B cell (primary cell): ENCODE results near the gene ARRDC3. TPM values are rescaled to one million over a fixed set of nuclear protein-coding genes. Genes with fewer than 3 reads are reported as not detected.

Experiments used
- ATAC-seq: fragments of 200-7000 bp; cut with Tn5 transposase; one replicate; pipeline ENCODE4 v1.10.0; 2021; ENCODE audit warnings: low read depth, mild to moderate bottlenecking, moderate number of reproducible peaks, moderate library complexity
- CTCF ChIA-PET: fragments of 350-600 bp; sonication (Branson Sonifier 250); formaldehyde crosslinking; loops from one replicate; lab custom pipeline; 2021; ENCODE audit warnings: antibody characterized with exemption, inconsistent platforms; lab: Charles Lee
- POLR2A ChIA-PET: fragments of 350-600 bp; sonication (Branson Sonifier 250); formaldehyde crosslinking; loops from one replicate; lab custom pipeline; 2021; ENCODE audit warnings: antibody characterized with exemption; lab: Charles Lee
- DNase-seq: peaks from one replicate; pipeline ENCODE4 v3.0.0; 2013
- H2AFZ ChIP-seq: 2 replicates; pipeline ENCODE4 v1.6.1; 2012; ENCODE audit warnings: mild to moderate bottlenecking, low read depth, low read length; ENCODE audit not compliant: insufficient read depth, poor library complexity, severe bottlenecking
- H3K27ac ChIP-seq, 2 donors: 1 replicate in 1 of 2; 2 replicates in 1 of 2; pipeline ENCODE4 v1.5.1; 2012 to 2013; ENCODE audit warnings: low read length in 2 of 2, mild to moderate bottlenecking in 2 of 2, moderate library complexity in 1 of 2
- H3K27me3 ChIP-seq, 4 experiments: fragments of 200-600 bp in 1 of 4; sonication (generic) in 1 of 4; replicated peaks in 1 of 4; 1 replicate in 2 of 4; 2 replicates in 2 of 4; pipeline versions ENCODE4 v1.6.1 to v1.7.0; 2013 to 2016; ENCODE audit warnings: low read length in 3 of 4, mild to moderate bottlenecking in 2 of 4, mixed read lengths in 1 of 4, moderate library complexity in 1 of 4; ENCODE audit not compliant: insufficient read depth in 4 of 4, control insufficient read depth in 3 of 4; ENCODE audit errors: control extremely low read depth in 1 of 4
- H3K36me3 ChIP-seq, 2 experiments: replicated peaks in 1 of 2; 1 replicate in 1 of 2; 2 replicates in 1 of 2; pipeline versions ENCODE4 v1.6.1 to v1.7.1; 2013; ENCODE audit warnings: low read length in 1 of 2; ENCODE audit not compliant: insufficient read depth in 2 of 2, control insufficient read depth in 1 of 2; ENCODE audit errors: control extremely low read depth in 1 of 2, extremely low read depth in 1 of 2
- H3K4me1 ChIP-seq, 2 donors: fragments of 200-600 bp in 1 of 2; sonication (generic) in 1 of 2; 1 replicate in 1 of 2; 2 replicates in 1 of 2; pipeline versions ENCODE4 v1.5.1 to v1.6.1; 2013 to 2017; ENCODE audit warnings: low read length in 2 of 2; ENCODE audit not compliant: control insufficient read depth in 2 of 2, insufficient read depth in 2 of 2
- H3K4me2 ChIP-seq: replicated peaks from 2 replicates; pipeline ENCODE3; 2012; ENCODE audit warnings: mild to moderate bottlenecking, low read depth, low read length; ENCODE audit not compliant: poor library complexity, severe bottlenecking
- H3K4me3 ChIP-seq, 5 experiments: fragments of 200-600 bp in 1 of 5; sonication (generic) in 1 of 5; 1 replicate in 3 of 5; 2 replicates in 2 of 5; pipeline versions ENCODE4 v1.5.1 to v1.7.0; 2011 to 2016; ENCODE audit warnings: low read length in 4 of 5, mild to moderate bottlenecking in 4 of 5, low read depth in 2 of 5, control low read depth in 1 of 5, moderate library complexity in 1 of 5; ENCODE audit not compliant: insufficient read depth in 1 of 5; ENCODE audit errors: control extremely low read depth in 1 of 5, extremely low read depth in 1 of 5
- H3K79me2 ChIP-seq: fragments of 200-600 bp; sonication (generic); one replicate; pipeline ENCODE4 v1.6.0; 2016; ENCODE audit warnings: low read length; ENCODE audit not compliant: control insufficient read depth, insufficient read depth
- H3K9ac ChIP-seq: fragments of 200-600 bp; sonication (generic); 2 replicates; pipeline ENCODE4 v1.6.1; 2017; ENCODE audit warnings: mild to moderate bottlenecking, low read length, moderate library complexity
- H3K9me3 ChIP-seq, 3 donors: one replicate each; pipeline versions ENCODE4 v1.6.1 to v1.7.1; 2013; ENCODE audit warnings: low read length in 2 of 3; ENCODE audit not compliant: control insufficient read depth in 2 of 3, insufficient read depth in 1 of 3; ENCODE audit errors: control extremely low read depth in 1 of 3
- H4K20me1 ChIP-seq: 2 replicates; pipeline ENCODE4 v1.6.0; 2012; ENCODE audit warnings: mild to moderate bottlenecking, low read length; ENCODE audit not compliant: insufficient read depth, control insufficient read depth, poor library complexity, severe bottlenecking
- H3K27ac Mint-ChIP-seq: one replicate; pipeline ENCODE4 v1.8.0; 2021; ENCODE audit warnings: mixed read lengths
- H3K27me3 Mint-ChIP-seq: one replicate; pipeline ENCODE4 v1.8.0; 2021; ENCODE audit warnings: mixed read lengths
- H3K4me1 Mint-ChIP-seq: one replicate; pipeline ENCODE4 v1.8.0; 2021; ENCODE audit warnings: mixed read lengths
- H3K4me3 Mint-ChIP-seq: one replicate; pipeline ENCODE4 v1.8.0; 2021; ENCODE audit warnings: mixed read lengths
- H3K9me3 Mint-ChIP-seq: one replicate; pipeline ENCODE4 v1.8.0; 2022; ENCODE audit warnings: mixed read lengths; ENCODE audit not compliant: insufficient read depth
- CTCF ChIP-seq: fragments of 200-600 bp; IDR thresholded peaks from one replicate; pipeline ENCODE4 v1.8.0; 2022; ENCODE audit warnings: antibody characterized with exemption, mild to moderate bottlenecking
- EZH2 ChIP-seq: IDR thresholded peaks from 2 replicates; pipeline ENCODE4 v1.6.1; 2012; ENCODE audit warnings: borderline replicate concordance, low read depth, mild to moderate bottlenecking, moderate library complexity, low read length; ENCODE audit not compliant: insufficient read depth, poor library complexity, severe bottlenecking
- WGBS: methylation state at CpG from one replicate; pipeline ENCODE4 v1.1.5; 2013; ENCODE audit warnings: missing lambda C conversion rate; ENCODE audit not compliant: insufficient coverage; 5-methylcytosine and 5-hydroxymethylcytosine counted together
- intact Hi-C: fragments of 100-400 bp; cut with micrococcal nuclease; formaldehyde crosslinking; loops from one replicate; pipeline ENCODE4 v1.10.0; 2022
- polyA plus RNA-seq: library from polyadenylated mRNA; depleted of rRNA; stranded (reverse); fragments of >200 nt; gene quantifications from 2 replicates; pipeline ENCODE4 v1.2.3, GENCODE V29; 2012
- total RNA-seq, 2 donors: library from RNA; stranded (reverse); fragments of 120-200 nt in 1 of 2; gene quantifications; 1 replicate in 1 of 2; 2 replicates in 1 of 2; pipeline versions ENCODE4 v1.2.3 to v1.2.4, GENCODE V29; 2013 to 2022

ARRDC3 gene
- total and polyA plus RNA-seq, 2 donors (not counting 1 experiment from before 2014, with no cell fraction given): 52.9 to 84.9 TPM

- POLR2A ChIA-PET: no interaction called here
- H3K4me3 Mint-ChIP-seq: no peak overlapping the region
- no peaks in the 10 kb centered on the region for H3K9me3 Mint-ChIP-seq
- H3K27ac Mint-ChIP-seq: no peak overlapping the region
- CTCF ChIA-PET: no interaction called here
- Histone ChIP-seq H3K9me3 (peaks cover 0 to 6% (median 1%) of the 10 kb centered on the region in 3 donors), H2AFZ (no peak overlapping the region), H3K9ac (no peak overlapping the region), H3K27me3 (no peaks in the 10 kb centered on the region), H4K20me1 (no peaks in the 10 kb centered on the region), H3K27ac (no peak overlapping the region), H3K4me3 (no peak overlapping the region), H3K36me3 (no peaks in the 10 kb centered on the region), H3K4me2 (no peak overlapping the region), H3K79me2 (no peaks in the 10 kb centered on the region), H3K4me1 (no peaks in the 10 kb centered on the region)
- no peaks in the 10 kb centered on the region for H3K27me3 Mint-ChIP-seq
- TF ChIP-seq EZH2: no peak
- TF ChIP-seq CTCF: no peak
- intact Hi-C loops: no loop called here
- no peaks in the 10 kb centered on the region for H3K4me1 Mint-ChIP-seq
- 75% methylated on average over 2 of the region's 2 CpGs for WGBS
- DNase-seq (no peak), ATAC-seq (no peak)
These were observed 40.8 kb upstream of the ARRDC3 start for GRCh38 chr5:91423871-91424270.

GRCh38 chr5:91420879-91421278, 37.8 kb upstream of the ARRDC3 start:
- no peaks in the 10 kb centered on the region for H3K9me3 ChIP-seq
- no peak overlapping the region for H3K27ac Mint-ChIP-seq
- POLR2A ChIA-PET: no interaction called here
- H3K9ac ChIP-seq: no peak overlapping the region
- no peak overlapping the region for H3K27ac ChIP-seq
- no CpG with 5 or more reads among the region's 3 CpGs for WGBS
- H3K36me3 ChIP-seq: no peaks in the 10 kb centered on the region
- no peak overlapping the region for H3K4me3 ChIP-seq
- no peaks in the 10 kb centered on the region for H4K20me1 ChIP-seq
- H3K27me3 ChIP-seq: no peaks in the 10 kb centered on the region
- no peaks in the 10 kb centered on the region for H3K79me2 ChIP-seq
- H3K9me3 Mint-ChIP-seq: no peaks in the 10 kb centered on the region
- no peak overlapping the region for H3K4me3 Mint-ChIP-seq
- no peak overlapping the region for H3K4me2 ChIP-seq
- no peak for DNase-seq
- no peaks in the 10 kb centered on the region for H3K27me3 Mint-ChIP-seq
- no peak overlapping the region for H2AFZ ChIP-seq
- no peaks in the 10 kb centered on the region for H3K4me1 Mint-ChIP-seq
- intact Hi-C loops: no loop called here
- CTCF ChIA-PET: interaction anchor here (0.9 to 7.1 kb wide), 15 partner anchors 9 to 711 kb away, joined by 3 to 201 read pairs (median 21); partner anchors contain the start of gene ARRDC3
- ATAC-seq: no peak
- TF ChIP-seq CTCF: no peak
- TF ChIP-seq EZH2: no peak
- H3K4me1 ChIP-seq: no peaks in the 10 kb centered on the region
